Lung (tissue), 12 donors: ENCODE measurements around the gene ERCC6L2. TPM values are rescaled to one million over a fixed set of nuclear protein-coding genes. Genes with fewer than 3 reads are reported as not detected.

Experiments used
- ATAC-seq: fragments of 200-7000 bp; cut with Tn5 transposase; one replicate; pipeline ENCODE4 v1.9.1; 2020; ENCODE audit warnings: moderate number of reproducible peaks; ENCODE audit not compliant: insufficient read depth, low FRiP score
- DNase-seq, 3 donors: peaks; one replicate each; pipeline ENCODE4 v3.0.0-alpha.2; 2013 to 2017
- H3K27ac ChIP-seq, 2 donors: one replicate each; pipeline ENCODE4 v1.5.1; 2013; ENCODE audit warnings: mild to moderate bottlenecking in 2 of 2, moderate library complexity in 2 of 2, control low read depth in 1 of 2, inconsistent platforms in 1 of 2, low read depth in 1 of 2, low read length in 1 of 2
- H3K27me3 ChIP-seq, 3 donors: one replicate each; pipeline ENCODE4 v1.5.1; 2013; ENCODE audit warnings: low read length in 2 of 3; ENCODE audit not compliant: control insufficient read depth in 3 of 3, insufficient read depth in 3 of 3
- H3K36me3 ChIP-seq, 4 donors: one replicate each; pipeline ENCODE4 v1.5.1; 2013; ENCODE audit warnings: low read length in 4 of 4, mild to moderate bottlenecking in 1 of 4, moderate library complexity in 1 of 4; ENCODE audit not compliant: control insufficient read depth in 4 of 4, insufficient read depth in 4 of 4
- H3K4me1 ChIP-seq, 5 donors: one replicate each; pipeline ENCODE4 v1.5.1; 2013; ENCODE audit warnings: low read length in 5 of 5, mild to moderate bottlenecking in 2 of 5, moderate library complexity in 1 of 5; ENCODE audit not compliant: control insufficient read depth in 5 of 5, insufficient read depth in 5 of 5
- H3K4me3 ChIP-seq: one replicate; pipeline ENCODE4 v1.5.1; 2013; ENCODE audit warnings: mild to moderate bottlenecking, control low read depth, moderate library complexity
- H3K9ac ChIP-seq, 2 donors: one replicate each; pipeline ENCODE4 v1.5.1; 2013; ENCODE audit warnings: low read length in 2 of 2, control low read depth in 1 of 2; ENCODE audit not compliant: insufficient read depth in 1 of 2
- H3K9me3 ChIP-seq, 4 donors: one replicate each; pipeline ENCODE4 v1.5.1; 2013; ENCODE audit warnings: low read length in 3 of 4, mild to moderate bottlenecking in 1 of 4, moderate library complexity in 1 of 4; ENCODE audit not compliant: control insufficient read depth in 4 of 4, insufficient read depth in 3 of 4
- WGBS, 2 donors: extraction: QIAGEN DNeasy Blood & Tissue Kit; methylation state at CpG; one replicate each; pipeline ENCODE4 v1.1.7; 2013; 5-methylcytosine and 5-hydroxymethylcytosine counted together
- polyA plus RNA-seq, 2 donors: library from polyadenylated mRNA; stranded (reverse); fragments of 200-250 nt; gene quantifications; one replicate each; pipeline ENCODE4 v1.2.1, GENCODE V29; 2013
- total RNA-seq, 2 donors: library from RNA; depleted of rRNA in 1 of 2; stranded (reverse); fragments of >200 nt in 1 of 2; gene quantifications; one replicate each; pipeline ENCODE4 v1.2.1, GENCODE V29; 2014 to 2021
- TF ChIP-seq, protein P1 (sequence below): IDR thresholded peaks from 2 replicates; pipeline ENCODE4 v1.5.1; 2012; ENCODE audit warnings: mild to moderate bottlenecking; ENCODE audit errors: control extremely low read depth, extremely low read depth
- donor health status: control.
- donor health status: control.
- donor health status: Bipolar disorder and iron deficiency.
- donor health status: healthy.
- donor health status: DM: yes; HTN: yes; CAD: no.

The ERCC6L2 gene
- total and polyA plus RNA-seq, 4 donors, result 4.3 to 125 (median 24.5) TPM

GRCh38 chr9:95864852-95865580 is 10.5 kb upstream of the ERCC6L2 start:
- Histone ChIP-seq H3K27me3 (no peaks in the 10 kb centered on the region), H3K4me1 (no peaks in the 10 kb centered on the region), H3K9ac (no peak overlapping the region), H3K27ac (no peak overlapping the region), H3K36me3 (no peaks in the 10 kb centered on the region), H3K4me3 (no peak overlapping the region), H3K9me3 (peaks cover 0 to 5% (median under 1%) of the 10 kb centered on the region in 4 donors)
- TF ChIP-seq, protein P1, sequence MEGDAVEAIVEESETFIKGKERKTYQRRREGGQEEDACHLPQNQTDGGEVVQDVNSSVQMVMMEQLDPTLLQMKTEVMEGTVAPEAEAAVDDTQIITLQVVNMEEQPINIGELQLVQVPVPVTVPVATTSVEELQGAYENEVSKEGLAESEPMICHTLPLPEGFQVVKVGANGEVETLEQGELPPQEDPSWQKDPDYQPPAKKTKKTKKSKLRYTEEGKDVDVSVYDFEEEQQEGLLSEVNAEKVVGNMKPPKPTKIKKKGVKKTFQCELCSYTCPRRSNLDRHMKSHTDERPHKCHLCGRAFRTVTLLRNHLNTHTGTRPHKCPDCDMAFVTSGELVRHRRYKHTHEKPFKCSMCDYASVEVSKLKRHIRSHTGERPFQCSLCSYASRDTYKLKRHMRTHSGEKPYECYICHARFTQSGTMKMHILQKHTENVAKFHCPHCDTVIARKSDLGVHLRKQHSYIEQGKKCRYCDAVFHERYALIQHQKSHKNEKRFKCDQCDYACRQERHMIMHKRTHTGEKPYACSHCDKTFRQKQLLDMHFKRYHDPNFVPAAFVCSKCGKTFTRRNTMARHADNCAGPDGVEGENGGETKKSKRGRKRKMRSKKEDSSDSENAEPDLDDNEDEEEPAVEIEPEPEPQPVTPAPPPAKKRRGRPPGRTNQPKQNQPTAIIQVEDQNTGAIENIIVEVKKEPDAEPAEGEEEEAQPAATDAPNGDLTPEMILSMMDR, result no peak
- no peak for DNase-seq
- ATAC-seq, result no peak
- 94 to 96% methylated on average over 3 of the region's 3 CpGs for WGBS, 2 donors

DNA sequence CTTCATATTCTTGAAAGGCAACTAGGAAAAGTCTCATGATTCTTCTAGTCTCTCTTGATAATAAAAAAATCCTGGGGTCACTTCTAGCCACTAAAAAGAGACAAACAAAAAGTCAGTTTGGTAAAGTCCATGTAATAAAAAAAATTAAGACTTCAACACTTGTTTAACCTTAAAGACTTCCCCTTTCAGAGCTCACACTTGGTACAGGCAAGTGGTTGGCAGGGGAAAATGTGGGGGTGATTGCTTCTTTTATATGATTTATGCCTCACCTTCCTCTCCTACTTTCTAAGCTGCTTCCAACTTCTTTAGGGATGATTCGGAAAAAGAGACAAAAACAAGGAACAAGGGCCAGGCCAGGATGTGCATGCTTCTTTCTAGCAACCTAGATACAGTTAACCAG is 5.1 kb upstream of the ERCC6L2 start:
- H3K27ac ChIP-seq, result no peak overlapping the region
- H3K4me3 ChIP-seq, result no peak overlapping the region
- no peak overlapping the region for H3K9ac ChIP-seq
- peaks cover 0 to 14% (median 3%) of the 10 kb centered on the region in 4 donors for H3K36me3 ChIP-seq
- DNase-seq (no peak), ATAC-seq (no peak)
- 47 to 81% methylated on average over 1 of the region's 1 CpG for WGBS, 2 donors
- TF ChIP-seq, protein P1, result no peak
- peaks cover 0 to 8% (median 4%) of the 10 kb centered on the region in 5 donors for H3K4me1 ChIP-seq
- no peaks in the 10 kb centered on the region for H3K27me3 ChIP-seq
- peaks cover 0 to 3% (median 0%) of the 10 kb centered on the region in 4 donors for H3K9me3 ChIP-seq

DNA sequence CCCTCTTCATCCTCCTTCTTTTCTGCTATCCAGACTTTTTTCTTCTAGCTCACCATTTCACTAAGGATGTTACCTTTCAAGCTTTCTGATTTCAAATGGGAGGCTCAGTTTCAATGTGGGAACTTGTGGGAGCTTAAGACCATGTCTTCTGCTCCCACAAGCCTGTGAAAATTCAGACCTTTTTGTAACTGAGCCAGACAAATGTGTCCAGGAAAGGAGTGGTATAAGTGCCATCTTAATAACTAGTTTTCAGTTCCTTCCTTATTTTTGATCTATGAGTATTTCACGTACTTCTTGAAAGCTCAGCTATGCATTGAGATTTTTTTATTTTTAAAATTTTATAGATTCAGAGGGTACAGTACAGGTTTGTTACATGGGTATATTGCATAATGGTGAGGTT is 4.6 kb upstream of the ERCC6L2 start:
- WGBS, 2 donors, result 43 to 76% methylated on average over 1 of the region's 1 CpG

More for the DNA sequence above, 4.6 kb upstream of the ERCC6L2 start:
- no peak overlapping the region for H3K27ac ChIP-seq
- no peaks in the 10 kb centered on the region for H3K27me3 ChIP-seq
- peaks cover 0 to 14% (median 5%) of the 10 kb centered on the region in 4 donors for H3K36me3 ChIP-seq
- H3K9ac ChIP-seq, result no peak overlapping the region
- DNase-seq (no peak), ATAC-seq (no peak)
- H3K4me1 ChIP-seq, result peaks cover 0 to 8% (median 4%) of the 10 kb centered on the region in 5 donors
- TF ChIP-seq, protein P1, result no peak
- no peak overlapping the region for H3K4me3 ChIP-seq
- H3K9me3 ChIP-seq, result peaks cover 0 to 3% (median 0%) of the 10 kb centered on the region in 4 donors
